ENCODE measurements around the gene SLC10A6. TPM values are rescaled to one million over a fixed set of nuclear protein-coding genes. Genes with fewer than 3 reads are reported as not detected.

Gene SLC10A6
- total RNA-seq, 1 experiment from 2014 or later = not detected

DNA sequence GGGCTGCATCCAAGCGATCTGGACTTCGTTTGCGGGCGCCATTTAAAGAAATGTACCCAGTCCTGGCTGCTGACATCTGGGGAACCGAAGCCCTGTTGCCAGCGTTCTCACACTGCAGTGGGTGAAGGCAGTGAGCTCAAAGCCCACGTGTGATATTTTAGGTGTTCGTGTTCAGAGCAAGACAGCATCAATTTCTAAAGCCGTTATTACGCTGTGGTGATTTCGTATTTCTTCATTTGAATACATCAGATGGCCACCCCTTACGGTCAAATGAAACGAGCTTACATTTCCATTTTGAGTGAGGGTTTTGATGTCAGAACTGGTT is 43.4 kb upstream of the SLC10A6 start:
- peak overlapping the region; percentile 97 for H3K14ac ChIP-seq (ENCODE audit: insufficient read depth, low read length)
- Mint-ChIP-seq H3K27ac (peak overlapping the region in 2 of 3 experiments; percentile 58 to 61; a peak in 3 of 7 replicates), H3K9me3 (no peaks in the 10 kb centered on the region), H3K27me3 (ENCODE audit: low read depth) (peaks cover 15% of the 10 kb centered on the region), H3K36me3 (ENCODE audit: insufficient read depth in 1 of 3, low read depth in 3 of 3) (peaks cover 0 to 9% (median 2%) of the 10 kb centered on the region in 3 experiments; a peak in 3 of 7 replicates), H3K4me3 (peak overlapping the region; percentile 80 to 85), H3K4me1 (peaks cover 18 to 19% of the 10 kb centered on the region in 2 experiments)
- H2AFZ ChIP-seq (ENCODE audit: low read length) = peak overlapping the region; percentile 67
- no peaks in the 10 kb centered on the region for H3K79me2 ChIP-seq (ENCODE audit: insufficient read depth, low read length)
- no peak overlapping the region for H2BK5ac ChIP-seq (ENCODE audit: insufficient read length, low read length)
- H3K9me3 ChIP-seq (ENCODE audit: control insufficient read depth, low read depth, low read length) = no peaks in the 10 kb centered on the region
- DNase-seq = no peak
- H3K79me1 ChIP-seq (ENCODE audit: insufficient read depth, low read depth, low read length, poor library complexity, severe bottlenecking) = no peaks in the 10 kb centered on the region
- peak overlapping the region; percentile 80 for H3K4me2 ChIP-seq (ENCODE audit: insufficient read depth, insufficient read length, low read length)
- peaks cover 5% of the 10 kb centered on the region for H3K23me2 ChIP-seq (ENCODE audit: insufficient read length, low read depth, low read length, poor library complexity, severe bottlenecking)
- no peaks in the 10 kb centered on the region for H4K20me1 ChIP-seq (ENCODE audit: control insufficient read depth, insufficient read depth, insufficient read length)
- no peak overlapping the region for H2BK120ac ChIP-seq (ENCODE audit: low read depth, low read length, poor library complexity, severe bottlenecking)
- peak overlapping the region; percentile 49 for H3K9ac ChIP-seq (ENCODE audit: extremely low read depth, insufficient read length, low read length)
- H4K8ac ChIP-seq (replicated peaks; ENCODE audit: insufficient read length, low read depth, low read length) = no peak overlapping the region
- H2BK12ac ChIP-seq (ENCODE audit: insufficient read length, low read depth, low read length) = no peak overlapping the region
- H4K5ac ChIP-seq (ENCODE audit: insufficient read length, low read depth, low read length) = peak overlapping the region; percentile 44
- no peak overlapping the region; the same call in 1 of the 2 replicates for H3K4ac ChIP-seq (ENCODE audit: low read depth, low read length)
- no peak overlapping the region for H4K91ac ChIP-seq (ENCODE audit: insufficient read length, low read depth, low read length)
- H2BK20ac ChIP-seq (ENCODE audit: low read depth, low read length, poor library complexity, severe bottlenecking) = no peak overlapping the region
- H3K27ac ChIP-seq (ENCODE audit: insufficient read length, low read depth, low read length) = no peak overlapping the region
- no peak overlapping the region for H2AK5ac ChIP-seq (ENCODE audit: insufficient read length, low read length)
- no peak overlapping the region for H2BK15ac ChIP-seq (ENCODE audit: low read depth, low read length)
- H3K23ac ChIP-seq (ENCODE audit: insufficient read length, low read depth, low read length) = no peak overlapping the region
- no peaks in the 10 kb centered on the region; the same call in 1 of the 2 replicates for H3K4me1 ChIP-seq (ENCODE audit: insufficient read depth, low read length)
- H3K56ac ChIP-seq (ENCODE audit: insufficient read length, low read depth, low read length) = no peak overlapping the region
- no peaks in the 10 kb centered on the region for H3K27me3 ChIP-seq (ENCODE audit: insufficient read depth, low read length)
- WGBS (ENCODE audit: extremely low coverage, insufficient read length, low lambda C conversion rate) = no CpG with 5 or more reads among the region's 13 CpGs
- no peak overlapping the region for H3T11ph ChIP-seq (ENCODE audit: low read length)
- TF ChIP-seq, protein P1, sequence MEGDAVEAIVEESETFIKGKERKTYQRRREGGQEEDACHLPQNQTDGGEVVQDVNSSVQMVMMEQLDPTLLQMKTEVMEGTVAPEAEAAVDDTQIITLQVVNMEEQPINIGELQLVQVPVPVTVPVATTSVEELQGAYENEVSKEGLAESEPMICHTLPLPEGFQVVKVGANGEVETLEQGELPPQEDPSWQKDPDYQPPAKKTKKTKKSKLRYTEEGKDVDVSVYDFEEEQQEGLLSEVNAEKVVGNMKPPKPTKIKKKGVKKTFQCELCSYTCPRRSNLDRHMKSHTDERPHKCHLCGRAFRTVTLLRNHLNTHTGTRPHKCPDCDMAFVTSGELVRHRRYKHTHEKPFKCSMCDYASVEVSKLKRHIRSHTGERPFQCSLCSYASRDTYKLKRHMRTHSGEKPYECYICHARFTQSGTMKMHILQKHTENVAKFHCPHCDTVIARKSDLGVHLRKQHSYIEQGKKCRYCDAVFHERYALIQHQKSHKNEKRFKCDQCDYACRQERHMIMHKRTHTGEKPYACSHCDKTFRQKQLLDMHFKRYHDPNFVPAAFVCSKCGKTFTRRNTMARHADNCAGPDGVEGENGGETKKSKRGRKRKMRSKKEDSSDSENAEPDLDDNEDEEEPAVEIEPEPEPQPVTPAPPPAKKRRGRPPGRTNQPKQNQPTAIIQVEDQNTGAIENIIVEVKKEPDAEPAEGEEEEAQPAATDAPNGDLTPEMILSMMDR (conservative IDR thresholded peaks at IDR 0.05) = no peak
- H3K18ac ChIP-seq (ENCODE audit: insufficient read length, low read depth, low read length) = peak overlapping the region; percentile 86

All from H9 (cell line).